ENCODE data around the gene DHRS3.
A peak's percentile ranks its signal among the peaks of the same experiment; 100 is the strongest.
"Not testable (repeated sequence)": the region's sequence is repeated elsewhere in the genome, so short reads cannot be mapped to it uniquely, and the experiment has no call there.

The DHRS3 gene

GRCh38 chr1:12568009-12568767 is 49.8 kb downstream of the DHRS3 start:
- no peak overlapping the region for H3K4me3 ChIP-seq (replicated peaks in 1 of 2; ENCODE audit: low read depth in 2 of 2, low read length in 2 of 2)
- no peak for DNase-seq (ENCODE audit: low read depth in 2 of 2)
- TF ChIP-seq, protein P1, sequence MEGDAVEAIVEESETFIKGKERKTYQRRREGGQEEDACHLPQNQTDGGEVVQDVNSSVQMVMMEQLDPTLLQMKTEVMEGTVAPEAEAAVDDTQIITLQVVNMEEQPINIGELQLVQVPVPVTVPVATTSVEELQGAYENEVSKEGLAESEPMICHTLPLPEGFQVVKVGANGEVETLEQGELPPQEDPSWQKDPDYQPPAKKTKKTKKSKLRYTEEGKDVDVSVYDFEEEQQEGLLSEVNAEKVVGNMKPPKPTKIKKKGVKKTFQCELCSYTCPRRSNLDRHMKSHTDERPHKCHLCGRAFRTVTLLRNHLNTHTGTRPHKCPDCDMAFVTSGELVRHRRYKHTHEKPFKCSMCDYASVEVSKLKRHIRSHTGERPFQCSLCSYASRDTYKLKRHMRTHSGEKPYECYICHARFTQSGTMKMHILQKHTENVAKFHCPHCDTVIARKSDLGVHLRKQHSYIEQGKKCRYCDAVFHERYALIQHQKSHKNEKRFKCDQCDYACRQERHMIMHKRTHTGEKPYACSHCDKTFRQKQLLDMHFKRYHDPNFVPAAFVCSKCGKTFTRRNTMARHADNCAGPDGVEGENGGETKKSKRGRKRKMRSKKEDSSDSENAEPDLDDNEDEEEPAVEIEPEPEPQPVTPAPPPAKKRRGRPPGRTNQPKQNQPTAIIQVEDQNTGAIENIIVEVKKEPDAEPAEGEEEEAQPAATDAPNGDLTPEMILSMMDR (IDR thresholded peaks at IDR 0.05; ENCODE audit: low read depth, low read length) = no peak

DNA sequence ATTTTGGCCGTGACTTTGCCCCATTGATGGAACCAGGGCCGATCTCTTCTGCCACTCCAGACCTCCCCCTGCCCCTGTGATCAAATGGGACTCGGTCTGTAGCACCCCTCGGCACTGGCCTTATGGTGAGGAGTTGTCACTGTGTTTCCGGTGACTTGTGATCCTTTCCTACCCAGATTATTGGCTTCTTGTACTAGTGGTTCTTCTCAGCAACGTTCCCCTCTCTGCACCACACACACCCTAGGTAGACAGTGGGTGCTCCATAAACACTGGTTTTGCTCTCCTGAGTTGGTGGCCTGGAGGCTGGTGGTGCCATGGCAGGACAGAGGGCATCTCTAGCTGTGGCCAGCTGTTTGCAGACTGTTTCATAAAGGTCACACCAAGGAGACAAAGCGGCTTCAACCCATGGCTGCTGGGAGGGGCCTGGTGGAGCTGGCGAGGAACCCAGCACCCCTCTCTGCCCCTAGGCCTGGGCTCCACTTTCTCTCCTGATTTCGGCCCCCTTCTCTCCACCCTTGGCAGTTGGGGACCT is 50.7 kb downstream of the DHRS3 start:
- DNase-seq (ENCODE audit: low read depth in 2 of 2) = no peak
- TF ChIP-seq, protein P1 (IDR thresholded peaks at IDR 0.05; ENCODE audit: low read depth, low read length) = no peak

GRCh38 chr1:12566484-12567287 is 51.3 kb downstream of the DHRS3 start:
- DNase-seq (ENCODE audit: low read depth in 2 of 2) = no peak
- no peak overlapping the region for H3K4me3 ChIP-seq (replicated peaks in 1 of 2; ENCODE audit: low read depth in 2 of 2, low read length in 2 of 2)
- TF ChIP-seq, protein P1 (IDR thresholded peaks at IDR 0.05; ENCODE audit: low read depth, low read length) = no peak

More for the DNA sequence above, 50.7 kb downstream of the DHRS3 start:
- no peak overlapping the region for H3K4me3 ChIP-seq (replicated peaks in 1 of 2; ENCODE audit: low read depth in 2 of 2, low read length in 2 of 2)

- DNase-seq (ENCODE audit: low read depth in 2 of 2) = no peak
- TF ChIP-seq, protein P1 (IDR thresholded peaks at IDR 0.05; ENCODE audit: low read depth, low read length) = no peak
- no peak overlapping the region for H3K4me3 ChIP-seq (replicated peaks in 1 of 2; ENCODE audit: low read depth in 2 of 2, low read length in 2 of 2)
These were observed 52.1 kb downstream of the DHRS3 start for GRCh38 chr1:12565966-12566352.

DNA sequence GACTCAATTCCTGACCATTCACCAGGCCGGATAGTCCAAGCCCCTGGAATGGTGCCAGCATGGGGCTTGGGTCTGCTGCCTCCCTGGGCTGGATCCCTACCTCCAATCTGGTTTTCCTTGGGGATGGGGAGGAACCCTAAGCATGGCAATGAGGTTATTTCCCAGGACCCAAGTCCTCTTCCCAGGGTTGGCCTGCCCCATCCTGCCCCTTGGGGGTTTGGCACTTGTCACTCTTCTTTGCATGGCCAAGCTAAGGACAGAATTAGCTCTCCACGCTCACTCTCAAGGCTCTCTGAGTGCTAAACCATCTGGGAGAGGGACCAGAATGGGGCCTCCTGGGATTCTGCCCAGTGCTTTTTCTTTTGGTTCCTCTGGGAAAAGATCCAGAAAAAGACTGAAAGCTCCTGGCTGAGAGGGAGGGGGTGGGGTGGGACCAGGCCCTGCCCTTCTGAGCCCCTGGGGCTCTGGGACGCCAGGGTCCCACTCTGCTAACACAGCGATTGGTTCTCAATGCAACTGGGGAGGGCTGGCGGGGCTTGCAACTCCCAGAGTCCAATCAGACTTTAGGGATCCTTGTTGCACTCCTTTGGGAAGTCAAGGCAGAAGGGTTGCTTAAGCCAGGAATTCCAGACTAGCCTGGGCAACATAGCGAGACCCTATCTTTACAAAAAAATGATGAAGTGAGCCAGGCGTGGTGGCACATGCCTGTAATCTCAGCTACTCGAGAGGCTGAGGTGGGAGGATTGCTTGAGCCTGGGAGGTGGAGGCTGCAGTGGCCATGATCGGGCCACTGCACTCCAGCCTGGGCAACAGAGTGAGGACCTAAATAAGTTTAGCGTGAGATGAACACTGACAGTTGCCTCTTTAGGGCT is 52.7 kb downstream of the DHRS3 start:
- H3K4me3 ChIP-seq (replicated peaks in 1 of 2; ENCODE audit: low read depth in 2 of 2, low read length in 2 of 2) = no peak overlapping the region
- TF ChIP-seq, protein P1 (IDR thresholded peaks at IDR 0.05; ENCODE audit: low read depth, low read length) = no peak
- DNase-seq (ENCODE audit: low read depth in 2 of 2) = peak in 1 of 2 donors; percentile 40

- not testable (repeated sequence) for DNase-seq (ENCODE audit: low read depth in 2 of 2); H3K4me3 ChIP-seq (replicated peaks in 1 of 2; ENCODE audit: low read depth in 2 of 2, low read length in 2 of 2)
These were observed 53.8 kb downstream of the DHRS3 start for GRCh38 chr1:12564251-12564650.

Measured in cardiac fibroblast (primary cell).